GM19467 (cell line): ENCODE measurements around the gene STIL.
"Not testable (repeated sequence)": the region's sequence is repeated elsewhere in the genome, so short reads cannot be mapped to it uniquely, and the experiment has no call there.

ENCODE experiments used
- ATAC-seq: cut with Tn5 transposase; IDR thresholded peaks from one replicate; pipeline ENCODE4 v1.9.1; 2021; ENCODE audit warnings: mild to moderate bottlenecking, moderate library complexity; ENCODE audit not compliant: unreplicated experiment

STIL gene

GRCh38 chr1:47323599-47324031 lies 9.7 kb upstream of the STIL start:
- no peak for ATAC-seq

GRCh38 chr1:47319968-47320367 lies 6.0 kb upstream of the STIL start:
- not testable (repeated sequence) for ATAC-seq

DNA sequence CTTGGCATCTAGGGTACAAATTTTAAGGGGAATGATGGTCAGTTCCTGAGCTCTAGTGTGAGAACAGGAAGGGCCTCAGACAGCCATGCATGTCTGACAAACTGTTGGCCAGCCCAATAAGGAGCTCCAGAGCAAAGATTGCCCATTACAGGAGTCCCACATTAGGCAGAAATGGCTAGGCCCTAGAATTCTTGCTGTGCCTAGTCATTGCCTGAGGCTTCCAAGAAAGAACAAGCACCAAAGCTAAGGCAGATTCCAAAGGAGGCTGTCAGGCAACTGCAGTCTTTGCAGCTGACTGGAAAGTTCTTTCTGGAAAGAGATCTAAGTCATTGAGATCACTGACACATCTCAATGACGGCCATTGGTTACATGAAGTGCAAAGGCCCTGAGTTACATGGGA lies 3.9 kb upstream of the STIL start:
- no peak for ATAC-seq

DNA sequence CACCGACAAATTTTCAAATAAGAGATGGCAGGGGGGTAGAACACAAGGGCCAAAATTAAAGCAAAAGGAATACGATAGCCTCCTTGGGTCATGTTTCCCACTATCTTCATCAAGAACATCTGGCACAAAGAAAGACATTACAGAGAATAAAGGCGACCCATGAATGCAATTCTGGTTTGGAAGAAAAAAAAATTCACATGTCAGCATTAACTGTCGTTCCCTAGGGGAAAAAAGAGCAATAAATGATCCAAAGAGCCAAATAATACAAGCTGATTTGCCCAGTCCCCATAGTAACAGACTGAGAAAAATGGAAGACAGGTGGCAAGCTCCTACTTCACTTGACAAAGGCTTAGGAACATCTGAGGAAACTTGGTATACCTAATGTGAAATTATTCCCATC lies 4.5 kb downstream of the STIL start:
- ATAC-seq, result no peak

GRCh38 chr1:47302472-47302871 lies 11.5 kb downstream of the STIL start:
- no peak for ATAC-seq

DNA sequence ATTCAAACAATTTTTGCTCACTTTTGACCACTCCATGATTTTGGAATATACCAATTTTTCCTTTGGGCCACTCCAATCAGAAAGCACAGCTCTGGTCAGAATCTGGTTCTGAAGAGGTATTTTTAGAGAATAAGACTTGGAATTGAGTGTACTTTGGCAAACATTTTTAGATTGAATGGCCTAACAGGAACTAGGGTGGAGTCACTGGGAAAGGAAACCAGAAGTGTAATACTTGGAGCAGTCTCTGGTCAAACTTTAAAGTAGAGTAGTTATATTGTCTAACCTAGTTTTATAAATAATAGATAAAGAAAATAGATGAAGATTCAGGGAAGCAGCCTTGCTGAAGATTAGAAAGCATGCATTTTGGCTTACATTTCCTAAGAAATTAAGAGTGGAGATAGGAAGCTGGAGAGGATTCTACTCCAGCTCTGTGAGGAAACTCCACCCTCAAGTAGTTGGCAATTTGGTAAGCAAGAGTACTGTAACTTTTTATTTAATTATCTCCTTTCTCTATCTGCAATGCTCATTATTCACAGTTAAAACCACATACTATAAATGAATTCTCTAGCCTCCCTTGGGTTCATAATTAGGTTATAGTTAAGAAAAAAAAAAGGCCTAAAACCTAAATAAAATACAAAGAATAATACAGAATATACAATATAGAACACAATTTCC lies 15.8 kb downstream of the STIL start:
- no peak for ATAC-seq

- ATAC-seq, result no peak
These were observed 18.4 kb downstream of the STIL start for GRCh38 chr1:47295579-47295978.

DNA sequence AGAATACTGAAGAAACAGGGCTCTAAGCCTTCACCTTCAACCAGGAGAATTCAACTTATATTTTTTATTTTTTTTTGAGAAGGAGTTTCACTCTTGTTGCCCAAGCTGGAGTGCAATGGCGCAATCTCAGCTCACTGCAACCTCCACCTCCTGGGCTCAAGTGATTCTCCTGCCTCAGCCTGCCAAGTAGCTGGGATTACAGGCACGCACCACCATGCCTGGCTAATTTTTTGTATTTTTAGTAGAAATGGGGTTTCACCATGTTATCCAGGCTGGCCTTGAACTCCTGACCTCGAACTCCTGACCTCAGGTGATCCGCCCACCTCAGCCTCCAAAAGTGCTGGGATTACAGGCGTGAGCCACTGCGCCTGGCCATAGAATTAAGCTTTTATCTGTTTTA lies 19.1 kb downstream of the STIL start:
- not testable (repeated sequence) for ATAC-seq

DNA sequence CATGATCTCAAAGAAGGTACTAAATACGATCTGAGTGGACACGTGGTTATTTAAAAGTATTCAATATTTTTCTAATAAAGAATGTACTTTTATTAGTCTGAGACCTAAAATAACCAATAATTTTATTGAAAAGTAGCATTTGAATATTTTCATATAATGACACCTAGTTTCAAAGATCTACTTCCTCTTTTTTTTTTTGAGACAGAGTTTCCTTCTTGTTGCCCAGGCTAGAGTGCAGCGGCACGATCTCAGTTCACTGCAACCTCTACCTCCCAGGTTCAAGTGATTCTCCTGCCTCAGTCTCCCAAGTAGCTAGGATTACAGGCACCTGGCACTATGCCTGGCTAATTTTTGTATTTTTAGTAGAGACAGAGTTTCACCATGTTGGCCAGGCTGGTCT lies 25.8 kb downstream of the STIL start:
- ATAC-seq, result not testable (repeated sequence)

DNA sequence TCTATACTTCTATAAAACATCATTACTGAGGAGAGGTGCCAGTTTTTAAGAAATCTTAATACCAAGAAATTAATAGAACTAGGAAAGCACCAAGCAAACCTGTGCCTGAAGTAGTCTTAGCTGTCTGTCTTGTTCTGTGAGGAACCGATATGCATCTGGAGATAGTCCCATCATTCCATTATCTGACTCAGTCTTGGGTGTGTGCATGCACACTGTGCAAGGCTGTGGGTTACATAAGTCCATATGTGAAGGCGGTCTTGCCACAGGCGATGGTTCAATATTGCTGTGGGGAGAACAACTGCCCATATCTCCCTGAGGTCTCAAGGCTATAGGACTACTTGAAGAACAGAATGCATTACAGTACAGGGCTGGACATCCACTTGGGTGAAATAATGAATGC lies 33.8 kb downstream of the STIL start:
- ATAC-seq, result no peak

- ATAC-seq, result no peak
These were observed 37.1 kb downstream of the STIL start for GRCh38 chr1:47276850-47277249.

DNA sequence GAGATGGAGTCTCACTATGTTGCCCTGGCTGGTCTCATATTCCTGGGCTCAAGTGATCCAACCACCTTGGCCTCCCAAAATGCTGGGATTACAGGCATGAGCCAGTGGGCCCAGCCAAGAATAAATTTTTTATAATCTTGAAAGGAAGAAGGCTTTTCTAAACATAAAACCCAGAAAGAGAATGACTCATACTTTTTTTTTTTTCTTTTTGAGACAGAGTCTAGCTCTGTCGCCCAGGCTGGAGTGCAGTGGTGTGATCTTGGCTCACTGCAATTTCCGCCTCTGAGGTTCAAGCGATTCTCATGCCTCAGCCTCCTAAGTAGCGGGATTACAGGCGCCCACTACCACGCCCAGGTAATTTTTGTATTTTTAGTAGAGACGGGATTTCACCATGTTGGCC lies 38.1 kb downstream of the STIL start:
- ATAC-seq, result not testable (repeated sequence)

DNA sequence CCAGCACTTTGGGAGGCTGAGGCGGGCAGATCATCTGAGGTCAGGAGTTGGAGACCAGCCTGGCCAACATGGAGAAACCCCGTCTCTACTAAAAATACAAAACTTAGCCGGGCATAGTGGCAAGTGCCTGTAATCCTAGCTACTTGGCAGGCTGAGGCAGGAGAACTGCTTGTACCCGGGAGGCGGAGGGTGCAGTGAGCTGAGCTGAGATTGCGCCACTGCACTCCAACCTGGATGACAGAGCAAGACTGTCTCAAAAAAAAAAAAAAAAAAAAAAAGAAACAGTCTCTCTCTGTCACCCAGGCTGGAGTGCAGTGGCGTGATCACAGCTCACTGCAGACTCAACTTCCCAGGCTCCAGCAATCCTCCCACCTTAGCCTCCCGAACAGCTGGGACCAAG lies 48.4 kb downstream of the STIL start:
- not testable (repeated sequence) for ATAC-seq

DNA sequence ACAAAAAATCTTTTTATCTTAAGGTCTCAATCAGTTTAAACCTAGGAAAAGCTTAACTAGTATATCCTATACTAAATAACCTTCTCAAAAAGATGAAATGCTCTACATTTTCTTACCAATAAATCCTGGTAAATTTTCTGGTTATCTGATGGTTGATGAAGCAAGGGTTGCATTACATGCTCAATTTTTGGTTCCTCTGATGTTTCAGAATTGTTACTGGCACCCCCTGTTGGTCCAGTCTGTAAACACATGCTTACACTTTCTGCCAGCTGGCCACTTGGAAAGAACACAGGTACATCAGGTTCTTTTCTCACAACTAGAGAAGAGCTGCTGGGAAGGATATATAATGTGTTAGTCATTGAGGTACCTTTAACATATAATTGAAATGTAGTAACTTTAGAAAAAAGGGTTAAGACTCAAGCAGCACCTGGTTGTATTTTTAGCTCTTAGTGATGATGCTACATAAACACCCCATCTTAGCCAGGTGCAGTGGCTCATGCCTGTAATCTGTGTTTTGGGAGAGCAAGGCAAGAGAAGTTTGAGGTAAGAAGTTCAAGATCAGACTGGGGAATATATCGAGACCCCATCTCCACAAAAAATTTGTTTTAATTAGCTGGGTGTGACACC lies 51.0 kb downstream of the STIL start:
- no peak for ATAC-seq

GRCh38 chr1:47257224-47257623 lies 56.7 kb downstream of the STIL start:
- ATAC-seq, result no peak

DNA sequence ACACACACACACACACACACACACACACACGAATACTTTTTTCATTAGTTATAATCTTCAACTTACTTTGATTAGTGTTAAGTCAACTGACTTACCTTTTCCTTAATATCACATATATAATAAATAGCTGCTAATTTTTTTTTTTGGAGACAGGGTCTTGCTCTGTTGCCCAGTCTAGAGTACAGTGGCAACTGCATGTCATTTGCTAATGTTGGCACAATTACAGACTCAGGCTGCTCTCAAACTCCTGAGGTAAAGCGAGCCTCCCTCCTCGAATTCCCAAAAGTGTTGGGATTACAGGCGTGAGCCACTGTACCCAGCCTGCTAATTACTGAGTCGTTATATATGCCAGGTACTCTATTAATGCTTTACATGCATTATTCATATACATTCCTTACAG lies 61.2 kb downstream of the STIL start:
- no peak for ATAC-seq

DNA sequence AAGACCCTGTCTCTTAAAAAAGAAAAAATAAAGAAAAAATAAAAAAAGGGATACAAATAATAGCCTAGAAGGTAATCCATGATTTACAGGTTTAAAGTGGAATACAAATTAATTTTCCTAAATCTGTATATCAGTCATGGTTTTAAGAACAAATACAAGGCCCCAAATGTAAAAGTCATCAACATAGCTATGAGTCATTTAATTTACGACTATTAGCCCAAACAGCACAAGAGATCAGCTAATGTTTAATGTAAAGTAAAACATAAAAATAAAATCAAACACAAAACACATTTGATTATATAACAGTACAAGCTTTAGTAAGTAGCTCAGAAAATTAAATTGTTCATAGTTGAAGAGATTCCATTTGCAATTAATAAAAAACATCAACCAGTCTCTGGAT lies 61.6 kb downstream of the STIL start:
- ATAC-seq, result no peak

GRCh38 chr1:47249755-47250154 lies 64.2 kb downstream of the STIL start:
- no peak for ATAC-seq

DNA sequence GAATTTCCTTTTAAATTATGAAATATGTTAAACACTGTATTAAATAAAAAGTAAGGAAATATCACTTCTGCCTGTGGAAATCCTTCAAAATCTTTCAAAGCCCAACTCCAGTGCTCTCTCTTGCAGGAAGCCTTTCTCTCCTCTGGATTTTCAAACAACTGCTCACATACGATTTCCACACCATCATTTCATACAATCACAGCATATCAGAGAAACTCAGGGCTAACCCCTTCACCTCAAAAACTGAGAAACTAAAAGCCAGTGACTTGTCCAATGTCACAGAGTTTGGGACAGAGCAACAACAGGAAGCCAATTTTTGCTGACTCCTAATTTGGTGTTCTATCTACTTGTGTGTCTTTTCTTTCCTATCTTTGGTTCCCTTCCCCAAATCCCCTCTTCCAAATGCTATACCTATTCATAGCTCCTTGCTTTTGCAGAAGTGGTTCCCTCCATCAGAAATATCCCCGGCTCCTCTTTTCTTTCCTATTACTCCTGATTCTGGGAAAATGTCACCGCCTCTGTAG lies 69.5 kb downstream of the STIL start:
- ATAC-seq, result no peak

DNA sequence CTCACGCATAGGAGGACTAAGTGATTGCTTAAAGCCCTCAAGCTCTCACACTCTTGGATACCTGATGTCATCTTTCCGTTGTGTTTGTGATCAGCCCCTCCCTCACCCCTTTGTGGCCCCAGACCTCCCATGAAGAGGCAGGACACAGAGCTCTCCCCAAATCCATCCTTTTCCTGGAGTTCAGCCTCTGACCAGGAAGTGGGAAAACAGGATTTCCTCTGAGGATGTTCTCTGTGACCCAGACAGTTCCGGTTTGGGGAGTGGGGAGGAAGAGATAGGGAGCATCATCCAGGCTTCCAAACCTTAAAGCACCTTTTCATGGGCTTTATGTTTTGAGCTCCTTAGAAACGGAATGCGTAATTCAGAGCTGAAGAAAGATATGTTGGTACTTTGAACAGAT lies 70.0 kb downstream of the STIL start:
- ATAC-seq, result no peak

- no peak for ATAC-seq
These were observed 72.5 kb downstream of the STIL start for GRCh38 chr1:47241114-47242113.
